Thyroid gland (tissue), 4 donors: ENCODE results near the gene WRAP73. TPM values are rescaled to one million over a fixed set of nuclear protein-coding genes. Genes with fewer than 3 reads are reported as not detected.

ENCODE experiments used
- DNase-seq, 2 donors: peaks; one replicate each; pipeline ENCODE4 v3.0.0-alpha.2; 2019
- H3K27ac ChIP-seq, 3 donors: fragments of 200-600 bp; sonication (generic); 1 replicate in 2 of 3; 2 replicates in 1 of 3; pipeline ENCODE4 v1.5.1; 2016 to 2019; ENCODE audit warnings: mild to moderate bottlenecking in 1 of 3, moderate library complexity in 1 of 3
- H3K27me3 ChIP-seq: fragments of 200-600 bp; sonication (generic); one replicate; pipeline ENCODE4 v1.5.1; 2019
- H3K36me3 ChIP-seq, 2 donors: fragments of 200-600 bp; sonication (generic); one replicate each; pipeline ENCODE4 v1.5.1; 2016 to 2019
- H3K4me1 ChIP-seq, 2 donors: fragments of 200-600 bp; sonication (generic); one replicate each; pipeline ENCODE4 v1.5.1; 2017 to 2019
- H3K4me3 ChIP-seq, 3 donors: fragments of 200-600 bp; sonication (generic); replicated peaks in 1 of 3; 1 replicate in 2 of 3; 2 replicates in 1 of 3; pipeline ENCODE4 v1.5.1; 2016; ENCODE audit warnings: mild to moderate bottlenecking in 1 of 3
- H3K9me3 ChIP-seq: fragments of 200-600 bp; sonication (generic); one replicate; pipeline ENCODE4 v1.5.1; 2017
- POLR2A ChIP-seq, 2 donors: fragments of 450-650 bp; IDR thresholded peaks; one replicate each; pipeline ENCODE4 v1.6.1; 2017; ENCODE audit warnings: antibody characterized with exemption in 2 of 2, mild to moderate bottlenecking in 2 of 2, moderate library complexity in 1 of 2
- WGBS, 2 donors: methylation state at CpG; one replicate each; pipeline ENCODE4 v1.1.5; 2017; 5-methylcytosine and 5-hydroxymethylcytosine counted together
- intact Hi-C: fragments of 100-400 bp; cut with DNase I; formaldehyde crosslinking; loops from one replicate; pipeline ENCODE4 v1.15.1; 2023
- total RNA-seq, 4 donors: library from RNA; depleted of rRNA; stranded (reverse); fragments of >200 nt; gene quantifications; one replicate each; pipeline ENCODE4 v1.2.3, GENCODE V29; 2016
- TF ChIP-seq, protein P1 (sequence below), 6 experiments: fragments of 200-600 bp in 3 of 6; fragments of 450-650 bp in 3 of 6; sonication (generic) in 3 of 6; IDR thresholded peaks; one replicate each; pipeline ENCODE4 v1.5.1; 2016 to 2019; ENCODE audit warnings: antibody characterized with exemption in 6 of 6, mild to moderate bottlenecking in 2 of 6, inconsistent platforms in 1 of 6, moderate library complexity in 1 of 6

WRAP73 gene
- total RNA-seq, 4 donors from 2014 or later, result 18.5 to 44.0 (median 21.0) TPM

- Histone ChIP-seq H3K27ac (no peak overlapping the region), H3K9me3 (no peaks in the 10 kb centered on the region), H3K36me3 (no peaks in the 10 kb centered on the region), H3K4me3 (no peak overlapping the region), H3K4me1 (no peaks in the 10 kb centered on the region), H3K27me3 (no peaks in the 10 kb centered on the region)
- WGBS, 2 donors, result 83 to 93% methylated on average over 8 to 21 of the region's 27 CpGs
- no peak for TF ChIP-seq POLR2A (IDR thresholded peaks at IDR 0.05)
- TF ChIP-seq, protein P1, sequence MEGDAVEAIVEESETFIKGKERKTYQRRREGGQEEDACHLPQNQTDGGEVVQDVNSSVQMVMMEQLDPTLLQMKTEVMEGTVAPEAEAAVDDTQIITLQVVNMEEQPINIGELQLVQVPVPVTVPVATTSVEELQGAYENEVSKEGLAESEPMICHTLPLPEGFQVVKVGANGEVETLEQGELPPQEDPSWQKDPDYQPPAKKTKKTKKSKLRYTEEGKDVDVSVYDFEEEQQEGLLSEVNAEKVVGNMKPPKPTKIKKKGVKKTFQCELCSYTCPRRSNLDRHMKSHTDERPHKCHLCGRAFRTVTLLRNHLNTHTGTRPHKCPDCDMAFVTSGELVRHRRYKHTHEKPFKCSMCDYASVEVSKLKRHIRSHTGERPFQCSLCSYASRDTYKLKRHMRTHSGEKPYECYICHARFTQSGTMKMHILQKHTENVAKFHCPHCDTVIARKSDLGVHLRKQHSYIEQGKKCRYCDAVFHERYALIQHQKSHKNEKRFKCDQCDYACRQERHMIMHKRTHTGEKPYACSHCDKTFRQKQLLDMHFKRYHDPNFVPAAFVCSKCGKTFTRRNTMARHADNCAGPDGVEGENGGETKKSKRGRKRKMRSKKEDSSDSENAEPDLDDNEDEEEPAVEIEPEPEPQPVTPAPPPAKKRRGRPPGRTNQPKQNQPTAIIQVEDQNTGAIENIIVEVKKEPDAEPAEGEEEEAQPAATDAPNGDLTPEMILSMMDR (IDR thresholded peaks at IDR 0.05), result no peak
- no peak for DNase-seq
- intact Hi-C loops, result no loop called here
These were observed 32.2 kb upstream of the WRAP73 start for GRCh38 chr1:3681898-3682806.

- Histone ChIP-seq H3K4me1 (no peaks in the 10 kb centered on the region), H3K27ac (no peak overlapping the region), H3K4me3 (no peak overlapping the region), H3K36me3 (no peaks in the 10 kb centered on the region), H3K9me3 (no peaks in the 10 kb centered on the region), H3K27me3 (no peaks in the 10 kb centered on the region)
- no peak for TF ChIP-seq POLR2A (IDR thresholded peaks at IDR 0.05)
- TF ChIP-seq, protein P1 (IDR thresholded peaks at IDR 0.05), result no peak
- 95 to 98% methylated on average over 7 to 9 of the region's 19 CpGs for WGBS, 2 donors
- no peak for DNase-seq
- intact Hi-C loops, result no loop called here
These were observed 31.5 kb upstream of the WRAP73 start for GRCh38 chr1:3681231-3681897.

DNA sequence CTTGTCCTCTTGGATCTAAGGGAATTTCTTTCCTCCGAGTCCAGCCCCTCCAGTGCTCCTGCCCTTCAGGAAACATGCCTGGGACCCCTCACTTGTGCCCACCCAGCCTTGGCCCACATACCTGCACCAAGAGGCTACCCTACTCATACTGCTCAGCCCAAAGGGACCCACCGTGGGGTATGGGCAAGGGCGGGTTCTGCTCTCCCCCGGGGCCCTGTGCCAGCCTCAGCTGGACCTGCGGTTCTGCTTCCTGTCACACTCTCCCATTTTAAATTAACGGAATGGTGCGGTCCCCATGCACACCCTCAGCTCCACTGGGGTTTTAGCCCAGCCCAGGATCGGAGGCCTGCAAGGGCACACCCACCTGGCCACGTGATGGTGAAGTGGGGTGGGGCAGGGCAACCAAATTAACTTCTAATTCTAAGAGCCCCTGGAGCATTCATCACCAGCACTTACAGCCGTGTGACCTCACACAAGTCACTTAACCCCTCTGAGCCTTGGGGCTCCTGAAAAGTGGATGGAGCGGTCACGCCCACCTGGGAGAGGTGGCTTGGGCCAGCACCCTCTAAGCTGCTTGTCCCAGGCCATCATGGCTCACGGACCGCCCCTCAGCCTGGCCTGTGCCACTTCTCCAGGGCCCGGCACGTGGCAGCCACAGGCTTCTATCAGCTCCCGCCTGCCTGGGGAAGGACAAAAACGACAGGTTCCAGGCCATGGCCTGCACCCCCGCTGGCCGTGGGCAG, 30.8 kb upstream of the WRAP73 start:
- Histone ChIP-seq H3K27ac (no peak overlapping the region), H3K27me3 (no peaks in the 10 kb centered on the region), H3K4me3 (no peak overlapping the region), H3K36me3 (no peaks in the 10 kb centered on the region), H3K9me3 (no peaks in the 10 kb centered on the region), H3K4me1 (no peaks in the 10 kb centered on the region)
- intact Hi-C loops, result no loop called here
- WGBS, 2 donors, result 76 to 80% methylated on average over 13 of the region's 20 CpGs
- no peak for DNase-seq
- TF ChIP-seq, protein P1 (IDR thresholded peaks at IDR 0.05), result no peak
- no peak for TF ChIP-seq POLR2A (IDR thresholded peaks at IDR 0.05)

- Histone ChIP-seq H3K36me3 (no peaks in the 10 kb centered on the region), H3K9me3 (no peaks in the 10 kb centered on the region), H3K27ac (no peak overlapping the region), H3K4me3 (no peak overlapping the region), H3K4me1 (no peaks in the 10 kb centered on the region), H3K27me3 (no peaks in the 10 kb centered on the region)
- WGBS, 2 donors, result 88 to 97% methylated on average over 9 of the region's 9 CpGs
- intact Hi-C loops, result no loop called here
- DNase-seq, result no peak
- TF ChIP-seq, protein P1 (IDR thresholded peaks at IDR 0.05), result no peak
- no peak for TF ChIP-seq POLR2A (IDR thresholded peaks at IDR 0.05)
These were observed 30.0 kb upstream of the WRAP73 start for GRCh38 chr1:3679799-3680453.
